T-helper 9 cell (primary cell): ENCODE measurements around the gene TMEM221.
"Not testable (repeated sequence)": the region's sequence is repeated elsewhere in the genome, so short reads cannot be mapped to it uniquely, and the experiment has no call there.

Experiments
- DNase-seq: peaks from one replicate; pipeline ENCODE4 v3.0.0-alpha.2; 2020
- total RNA-seq, 2 donors: gene quantifications; one replicate each; lab custom pipeline; 2026; lab: John Stamatoyannopoulos, UW

The TMEM221 gene
- total RNA-seq = 0 reads per million in 2 donors

GRCh38 chr19:17448131-17448967 is at the start of gene TMEM221:
TSS of gene TMEM221 (minus strand) at chr19:17448668. CDS start at chr19:17448462, 206 bp downstream.
- DNase-seq = peak; percentile 48

GRCh38 chr19:17497149-17497798 is 48.8 kb upstream of the TMEM221 start:
- DNase-seq = no peak

- DNase-seq = peak; percentile 79
These were observed 48.0 kb upstream of the TMEM221 start for GRCh38 chr19:17496337-17496997.

- no peak for DNase-seq
These were observed 47.3 kb upstream of the TMEM221 start for GRCh38 chr19:17495639-17496296.

- no peak for DNase-seq
These were observed 42.8 kb upstream of the TMEM221 start for GRCh38 chr19:17491287-17491686.

- DNase-seq = no peak
These were observed 41.9 kb upstream of the TMEM221 start for GRCh38 chr19:17490411-17490810.

- DNase-seq = no peak
These were observed 41.0 kb upstream of the TMEM221 start for GRCh38 chr19:17489392-17490030.

GRCh38 chr19:17488593-17489391 is 40.3 kb upstream of the TMEM221 start:
- DNase-seq = peak; percentile 72

- no peak for DNase-seq
These were observed 39.0 kb upstream of the TMEM221 start for GRCh38 chr19:17487284-17488121.

GRCh38 chr19:17486545-17487240 is 38.2 kb upstream of the TMEM221 start:
- no peak for DNase-seq

GRCh38 chr19:17484520-17485185 is 36.2 kb upstream of the TMEM221 start:
- no peak for DNase-seq

- no peak for DNase-seq
These were observed 35.1 kb upstream of the TMEM221 start for GRCh38 chr19:17483605-17484002.

GRCh38 chr19:17482877-17483604 is 34.6 kb upstream of the TMEM221 start:
- DNase-seq = no peak

- DNase-seq = no peak
These were observed 33.5 kb upstream of the TMEM221 start for GRCh38 chr19:17481986-17482385.

GRCh38 chr19:17479325-17479791 is 30.9 kb upstream of the TMEM221 start:
- no peak for DNase-seq

GRCh38 chr19:17475541-17476115 is 27.2 kb upstream of the TMEM221 start:
- DNase-seq = no peak

GRCh38 chr19:17475011-17475540 is 26.6 kb upstream of the TMEM221 start:
- DNase-seq = not testable (repeated sequence)

- DNase-seq = no peak
These were observed 24.6 kb upstream of the TMEM221 start for GRCh38 chr19:17473041-17473440.
